Thoracic aorta (tissue), 2 donors: ENCODE measurements around the gene CARMIL1. TPM values are rescaled to one million over a fixed set of nuclear protein-coding genes. Genes with fewer than 3 reads are reported as not detected.

Experiments
- ATAC-seq: fragments of 150-250 bp; one replicate; pipeline ENCODE4 v1.8.0; 2017; ENCODE audit warnings: low read depth; ENCODE audit not compliant: insufficient number of reproducible peaks, low FRiP score
- DNase-seq: peaks from one replicate; pipeline ENCODE4 v3.0.0-alpha.2; 2020; ENCODE audit warnings: low spot score
- H3K27ac ChIP-seq, 2 donors: fragments of 200-600 bp; sonication (generic); 1 replicate in 1 of 2; 2 replicates in 1 of 2; pipeline ENCODE4 v1.5.1; 2016; ENCODE audit warnings: mild to moderate bottlenecking in 2 of 2, moderate library complexity in 2 of 2
- H3K27me3 ChIP-seq: fragments of 200-600 bp; sonication (generic); replicated peaks from 2 replicates; pipeline ENCODE4 v1.6.0; 2016; ENCODE audit warnings: mild to moderate bottlenecking; ENCODE audit not compliant: insufficient read depth
- H3K36me3 ChIP-seq: fragments of 200-600 bp; sonication (generic); one replicate; pipeline ENCODE4 v1.5.1; 2016
- H3K4me1 ChIP-seq, 2 donors: fragments of 200-600 bp; sonication (generic); 1 replicate in 1 of 2; 2 replicates in 1 of 2; pipeline versions ENCODE4 v1.5.1 to v1.6.0; 2016; ENCODE audit warnings: low read depth in 2 of 2, mild to moderate bottlenecking in 1 of 2; ENCODE audit not compliant: control insufficient read depth in 1 of 2
- H3K4me3 ChIP-seq: fragments of 200-600 bp; sonication (generic); 2 replicates; pipeline ENCODE4 v1.5.1; 2016; ENCODE audit warnings: mild to moderate bottlenecking
- H3K9me3 ChIP-seq: fragments of 200-600 bp; sonication (generic); 2 replicates; pipeline ENCODE4 v1.5.1; 2016
- CTCF ChIP-seq: fragments of 200-600 bp; sonication (generic); IDR thresholded peaks from one replicate; pipeline ENCODE4 v1.5.1; 2019; ENCODE audit warnings: antibody characterized with exemption
- total RNA-seq, 2 donors: library from RNA; depleted of rRNA; stranded (reverse); fragments of >200 nt; gene quantifications; one replicate each; pipeline versions ENCODE4 v1.1.0 to v1.2.3, GENCODE V29; 2016

Gene CARMIL1
- total RNA-seq, 2 donors from 2014 or later: 60.4 to 63.0 TPM

- Histone ChIP-seq H3K36me3 (no peaks in the 10 kb centered on the region), H3K27me3 (no peaks in the 10 kb centered on the region), H3K27ac (no peak overlapping the region), H3K4me1 (peaks cover 55 to 80% of the 10 kb centered on the region in 2 donors), H3K4me3 (no peak overlapping the region), H3K9me3 (no peaks in the 10 kb centered on the region)
- no peak for ATAC-seq
- no peak for DNase-seq
- TF ChIP-seq CTCF: no peak
These were observed 58.3 kb downstream of the CARMIL1 start for GRCh38 chr6:25337431-25337830.

GRCh38 chr6:25340431-25341202 lies 61.4 kb downstream of the CARMIL1 start:
- Histone ChIP-seq H3K27me3 (no peaks in the 10 kb centered on the region), H3K27ac (no peak overlapping the region), H3K4me3 (no peak overlapping the region), H3K9me3 (no peaks in the 10 kb centered on the region), H3K4me1 (peaks cover 34 to 82% of the 10 kb centered on the region in 2 donors), H3K36me3 (no peaks in the 10 kb centered on the region)
- TF ChIP-seq CTCF: no peak
- no peak for ATAC-seq
- no peak for DNase-seq

DNA sequence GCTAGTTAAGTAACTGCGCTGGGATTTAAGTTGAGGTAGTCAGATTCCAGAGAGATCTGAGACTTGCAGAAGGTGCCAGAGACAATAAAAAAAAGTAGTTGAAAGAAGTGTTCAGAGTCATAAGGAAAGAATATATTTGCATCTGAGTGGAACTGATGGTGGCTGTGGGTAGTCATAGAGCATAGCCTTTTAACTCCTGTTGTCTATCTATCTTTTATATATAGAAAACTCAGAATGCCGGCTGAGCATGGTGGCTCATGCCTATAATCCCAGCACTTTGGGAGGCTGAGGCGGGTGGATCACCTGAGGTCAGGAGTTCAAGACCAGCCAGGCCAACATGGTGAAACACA lies 62.0 kb downstream of the CARMIL1 start:
- Histone ChIP-seq H3K9me3 (no peaks in the 10 kb centered on the region), H3K4me1 (peaks cover 32 to 82% of the 10 kb centered on the region in 2 donors), H3K4me3 (no peak overlapping the region), H3K36me3 (no peaks in the 10 kb centered on the region), H3K27ac (no peak overlapping the region), H3K27me3 (no peaks in the 10 kb centered on the region)
- ATAC-seq (no peak), DNase-seq (no peak)
- no peak for TF ChIP-seq CTCF

GRCh38 chr6:25341923-25342619 lies 62.9 kb downstream of the CARMIL1 start:
- H3K27me3 ChIP-seq: no peaks in the 10 kb centered on the region
- H3K36me3 ChIP-seq: no peaks in the 10 kb centered on the region
- no peak overlapping the region for H3K27ac ChIP-seq
- DNase-seq: no peak
- no peaks in the 10 kb centered on the region for H3K9me3 ChIP-seq
- ATAC-seq: no peak
- H3K4me1 ChIP-seq: peaks cover 29 to 78% of the 10 kb centered on the region in 2 donors
- no peak for TF ChIP-seq CTCF
- H3K4me3 ChIP-seq: no peak overlapping the region

DNA sequence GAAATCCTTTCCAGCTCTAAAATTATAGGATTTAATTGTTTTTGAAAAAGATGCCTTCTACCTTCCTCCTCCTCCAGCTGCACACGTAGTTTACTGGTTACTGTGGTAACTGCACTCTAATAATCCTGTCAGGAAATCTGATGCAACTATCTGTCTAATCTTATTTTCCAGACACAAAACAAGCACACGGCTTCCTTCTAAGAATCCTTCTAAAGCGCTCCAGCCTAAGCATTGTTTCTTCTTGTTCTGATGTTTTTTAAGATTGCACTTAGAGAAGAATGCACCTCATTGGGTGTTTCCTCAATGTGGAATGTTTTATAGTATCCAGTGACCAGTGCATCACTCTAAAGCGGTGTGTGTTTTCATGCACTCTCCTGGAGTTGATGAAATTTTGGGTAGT lies 63.6 kb downstream of the CARMIL1 start:
- DNase-seq (no peak), ATAC-seq (no peak)
- Histone ChIP-seq H3K4me3 (no peak overlapping the region), H3K36me3 (no peaks in the 10 kb centered on the region), H3K4me1 (peaks cover 28 to 78% of the 10 kb centered on the region in 2 donors), H3K27me3 (no peaks in the 10 kb centered on the region), H3K9me3 (no peaks in the 10 kb centered on the region), H3K27ac (no peak overlapping the region)
- TF ChIP-seq CTCF: no peak
